Measurements from ENCODE around the gene WBP2.
"Not testable (repeated sequence)": the region's sequence is repeated elsewhere in the genome, so short reads cannot be mapped to it uniquely, and the experiment has no call there.

WBP2 gene

DNA sequence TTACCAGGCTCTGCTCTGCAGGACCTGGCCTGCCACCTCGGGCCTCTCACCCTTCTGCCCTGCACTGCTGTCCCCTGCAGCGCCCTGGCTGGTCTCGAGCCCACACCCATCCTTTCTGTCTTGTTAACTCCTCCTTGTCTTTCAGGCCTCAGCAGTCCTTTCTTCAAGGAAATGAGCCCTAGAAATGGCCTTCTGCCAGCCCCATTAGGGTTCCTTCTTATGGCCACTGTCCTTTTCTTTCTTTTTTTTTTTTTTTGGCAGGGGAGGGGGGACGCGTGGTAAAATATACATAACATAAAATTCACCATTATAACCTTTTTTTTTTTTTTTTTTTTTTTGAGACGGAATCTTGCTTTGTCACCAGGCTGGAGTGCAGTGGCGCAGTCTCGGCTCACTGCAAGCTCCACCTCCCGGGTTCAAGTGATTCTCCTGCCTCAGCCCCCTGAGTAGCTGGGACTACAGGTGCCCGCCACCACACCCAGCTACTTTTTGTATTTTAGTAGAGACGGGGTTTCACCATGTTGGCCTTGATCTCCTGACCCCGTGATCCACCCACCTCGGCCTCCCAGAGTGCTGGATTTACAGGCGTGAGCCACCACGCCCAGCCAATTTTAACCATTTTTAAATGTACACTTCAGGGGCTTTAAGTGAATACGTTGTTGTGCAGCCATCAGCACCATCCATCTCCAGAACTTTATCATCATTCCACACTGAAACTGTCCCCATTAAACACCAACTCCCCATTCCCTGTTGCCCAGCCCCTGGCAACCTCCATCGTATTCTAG, 10.5 kb upstream of the WBP2 start:
- not testable (repeated sequence) for DNase-seq

- not testable (repeated sequence) for DNase-seq
Measured at GRCh38 chr17:75864887-75865286, 9.8 kb upstream of the WBP2 start.

- no peak for DNase-seq
Measured at GRCh38 chr17:75864448-75864871, 9.3 kb upstream of the WBP2 start.

GRCh38 chr17:75861927-75862317, 6.8 kb upstream of the WBP2 start:
- DNase-seq = no peak

- DNase-seq = not testable (repeated sequence)
Measured at GRCh38 chr17:75859358-75859757, 4.2 kb upstream of the WBP2 start.

DNA sequence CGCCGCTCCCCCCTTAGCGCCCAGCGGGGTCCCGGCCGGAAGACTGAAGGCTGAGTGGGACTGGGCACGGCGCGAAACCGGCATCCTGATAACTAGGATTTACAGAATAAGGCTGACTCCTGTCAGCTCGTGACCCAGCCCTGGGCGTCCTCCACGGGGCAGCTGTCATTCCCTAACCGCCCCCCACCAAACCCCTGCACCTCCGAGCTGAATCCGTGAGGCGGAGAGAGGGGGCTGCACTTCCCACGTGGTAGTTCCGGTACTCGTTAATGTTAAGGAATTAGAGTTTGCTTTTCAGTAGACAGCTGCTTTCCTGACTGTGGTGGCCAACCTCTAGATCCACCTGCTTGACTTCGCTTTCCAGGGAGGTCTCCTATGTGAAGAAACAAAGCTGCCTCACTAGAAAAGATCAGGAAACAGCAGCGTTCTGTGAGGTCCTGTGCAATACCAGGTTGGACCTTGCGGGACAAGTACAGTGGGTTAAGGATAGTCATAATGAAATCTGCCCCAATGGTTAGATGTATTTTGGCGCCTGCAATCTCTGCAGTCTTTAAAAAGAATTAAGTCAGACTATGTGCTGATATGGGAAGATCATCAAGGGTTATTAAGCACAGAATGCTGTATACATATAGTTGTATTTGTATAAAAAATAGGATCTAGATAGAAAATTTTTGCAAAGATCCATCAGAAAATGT, 1.1 kb upstream of the WBP2 start:
- DNase-seq = no peak

- DNase-seq = no peak
Measured at GRCh38 chr17:75854881-75855309, 240 bp downstream of the WBP2 start.

- no peak for DNase-seq
Measured at GRCh38 chr17:75854101-75854748, 910 bp downstream of the WBP2 start.

DNA sequence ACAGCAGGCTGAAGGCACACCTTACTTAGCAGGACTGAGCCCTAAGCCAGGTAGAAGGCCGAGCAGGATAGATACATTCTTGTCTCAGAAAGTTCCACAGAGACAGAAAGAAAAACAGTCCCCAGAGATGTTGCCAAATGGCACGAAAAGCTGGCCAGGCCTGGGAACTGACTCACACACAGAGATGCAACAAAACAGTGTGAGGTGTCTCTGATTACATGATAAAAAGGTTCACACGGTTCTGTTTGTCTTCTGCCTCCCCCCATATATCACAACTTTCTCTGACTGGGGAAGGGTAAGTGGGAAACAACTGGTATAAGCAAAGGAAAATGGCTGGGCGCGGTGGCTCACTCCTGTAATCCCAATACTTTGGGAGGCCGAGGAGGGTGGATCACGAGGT, 1.7 kb downstream of the WBP2 start:
- DNase-seq = no peak

- not testable (repeated sequence) for DNase-seq
Measured at GRCh38 chr17:75851693-75851991, 3.5 kb downstream of the WBP2 start.

- DNase-seq = no peak
Measured at GRCh38 chr17:75850928-75851692, 4.0 kb downstream of the WBP2 start.

- DNase-seq = no peak
Measured at GRCh38 chr17:75849724-75850123, 5.4 kb downstream of the WBP2 start.

DNA sequence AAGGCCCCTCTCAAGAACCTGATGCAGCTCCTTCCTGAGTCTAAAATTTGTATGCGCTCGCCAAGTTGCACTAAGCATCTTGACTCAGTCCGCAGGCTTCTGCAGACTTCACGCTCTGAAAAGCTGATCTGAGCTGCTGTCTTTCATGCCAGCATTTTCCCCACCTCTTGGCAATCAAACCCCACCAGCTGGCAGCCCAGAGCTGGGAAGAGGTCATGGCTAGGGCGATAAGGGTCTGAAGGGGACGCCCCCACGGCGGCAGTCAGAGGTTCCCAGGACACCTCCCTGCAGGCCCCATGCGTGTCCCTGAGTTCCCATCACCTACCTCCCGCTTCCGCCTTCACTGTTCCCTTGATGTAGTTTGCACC, 5.9 kb downstream of the WBP2 start:
- no peak for DNase-seq

DNA sequence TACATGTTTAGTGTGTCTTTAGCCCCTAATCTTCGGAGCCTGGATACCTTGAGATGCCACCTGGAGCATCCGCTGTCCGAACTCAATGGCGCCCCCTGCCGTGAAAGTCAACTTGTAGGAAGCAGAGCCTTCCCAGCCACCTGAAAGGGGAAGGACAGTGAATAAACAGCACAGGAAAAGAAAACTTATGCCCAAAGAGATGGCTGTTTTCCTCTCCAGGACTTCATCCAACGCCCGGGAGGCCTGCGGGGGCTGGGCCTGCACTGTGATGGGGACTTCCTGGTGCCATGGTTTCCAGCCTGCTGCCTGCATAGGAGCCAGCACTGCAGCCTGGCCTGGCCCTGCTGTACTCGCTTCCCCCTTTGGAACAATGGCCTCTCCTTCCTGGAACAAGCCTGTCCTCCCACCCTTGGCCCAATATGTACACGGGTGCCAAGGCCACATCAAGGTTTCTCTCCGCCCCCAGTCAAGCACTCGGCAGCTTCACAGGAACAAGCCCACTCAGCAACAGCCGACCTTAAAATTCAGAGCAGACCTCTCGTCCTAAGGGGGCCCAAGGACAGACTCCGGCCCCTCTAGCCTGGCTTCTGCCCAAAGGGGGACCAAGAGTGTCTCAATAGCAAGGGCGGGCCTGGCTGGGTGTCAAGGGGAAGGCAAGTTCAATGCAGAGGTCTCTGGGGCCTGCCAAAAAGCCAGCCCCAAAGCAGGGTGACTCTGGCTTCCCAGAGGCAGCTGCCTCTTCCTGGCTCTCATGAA, 6.4 kb downstream of the WBP2 start:
- peak; percentile 49 to 74 for DNase-seq

DNA sequence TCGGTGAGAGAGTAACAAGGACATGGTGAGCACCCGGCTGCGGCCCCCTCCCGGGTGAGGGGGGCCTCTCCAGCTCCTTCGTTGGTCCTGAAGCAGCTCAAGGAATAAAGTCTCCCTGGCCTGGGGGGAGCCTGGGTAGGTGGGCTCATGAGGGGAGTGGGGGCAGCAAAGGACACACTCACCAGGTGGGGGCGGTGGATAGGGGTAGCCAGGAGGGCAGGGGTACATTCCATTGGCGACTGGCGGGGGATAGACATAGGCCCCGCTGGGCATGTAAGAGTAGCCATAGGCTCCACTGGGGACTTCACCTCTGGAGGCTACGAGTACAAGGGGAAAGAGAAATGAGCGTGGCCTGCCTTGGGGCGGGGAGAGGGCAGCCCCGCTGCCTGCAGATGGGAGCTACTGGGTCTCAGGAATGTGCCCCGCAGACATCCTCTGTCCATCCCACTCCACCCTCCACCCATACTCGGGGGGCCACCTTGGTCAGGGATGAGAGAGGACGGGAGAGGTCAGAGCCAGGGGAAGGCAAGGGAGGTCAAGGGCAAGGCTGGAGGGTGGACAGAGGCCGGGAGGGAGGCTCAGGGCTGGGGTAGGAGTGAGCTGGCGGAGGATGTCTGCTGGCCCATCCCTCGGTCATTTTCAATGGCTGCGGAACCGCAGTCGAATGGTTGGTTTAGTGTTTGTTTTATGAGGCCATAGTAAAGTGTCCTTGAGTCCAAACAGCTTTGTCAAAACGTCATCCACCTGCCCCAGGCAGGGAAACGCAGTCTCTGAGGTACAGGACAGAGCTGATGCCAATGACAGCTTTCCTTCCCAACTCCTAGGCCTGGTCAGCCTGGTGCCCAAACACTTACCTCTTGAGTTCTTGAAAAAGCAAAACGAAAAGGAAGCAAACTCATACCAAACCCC, 7.3 kb downstream of the WBP2 start:
- DNase-seq = no peak

GRCh38 chr17:75846692-75847613, 8.2 kb downstream of the WBP2 start:
- no peak for DNase-seq

DNA sequence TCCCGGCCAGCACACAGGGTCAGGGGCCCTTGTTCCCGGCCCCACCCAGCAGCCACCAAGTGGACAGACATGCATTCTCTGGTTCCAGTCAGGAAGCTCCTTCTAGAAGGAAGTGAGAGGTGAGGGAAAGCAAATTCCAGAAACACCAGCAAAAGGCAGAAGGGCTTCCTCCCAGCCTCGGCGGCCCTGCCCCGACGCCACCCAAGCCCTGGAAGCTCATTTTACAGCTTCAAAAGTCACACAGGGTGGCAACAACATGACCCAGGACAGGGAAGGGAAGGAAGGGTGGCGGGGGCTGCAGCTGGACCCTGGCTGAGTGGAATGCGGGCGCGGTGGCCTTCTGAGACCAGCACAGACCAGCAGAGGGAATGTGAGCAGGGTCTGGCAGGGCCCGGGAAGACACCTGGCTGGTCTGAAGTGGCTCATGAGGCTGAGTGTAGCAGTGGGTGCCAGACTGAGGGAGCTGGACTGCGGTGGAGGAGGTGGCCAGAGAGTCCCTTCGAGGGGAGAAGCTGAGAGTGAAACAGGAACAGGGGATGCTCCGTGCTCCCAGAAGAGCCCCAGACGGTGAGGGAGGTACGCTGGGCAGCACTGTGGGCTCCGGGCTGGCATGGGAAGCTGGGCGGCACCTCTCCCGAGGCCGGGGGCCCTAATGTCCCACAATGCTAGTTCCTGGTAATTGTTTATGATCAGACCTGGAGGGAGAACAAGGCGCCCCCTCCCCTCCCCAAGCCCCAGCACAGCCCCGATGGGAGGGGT, 9.0 kb downstream of the WBP2 start:
- no peak for DNase-seq

- peak; percentile 36 to 46 for DNase-seq
Measured at GRCh38 chr17:75845058-75845711, 9.9 kb downstream of the WBP2 start.

- DNase-seq = no peak
Measured at GRCh38 chr17:75844530-75845057, 10.5 kb downstream of the WBP2 start.
